Effector memory CD4-positive, alpha-beta T cell (primary cell): ENCODE results near the gene SH3PXD2A.

Source experiments
- DNase-seq, 3 donors: peaks; one replicate each; pipeline ENCODE4 v3.0.0-alpha.2; 2020
- H3K27ac ChIP-seq: 2 replicates; pipeline ENCODE4 v1.7.0; 2013; ENCODE audit warnings: mild to moderate bottlenecking, low read length, moderate library complexity; ENCODE audit not compliant: insufficient read depth, poor library complexity, severe bottlenecking
- H3K27me3 ChIP-seq: replicated peaks from 2 replicates; pipeline ENCODE4 v1.7.0; 2013; ENCODE audit warnings: mild to moderate bottlenecking, low read length; ENCODE audit not compliant: insufficient read depth, control insufficient read depth, poor library complexity, severe bottlenecking
- H3K36me3 ChIP-seq: 2 replicates; pipeline ENCODE4 v1.7.0; 2013; ENCODE audit warnings: mild to moderate bottlenecking, low read length, moderate library complexity; ENCODE audit not compliant: control insufficient read depth, insufficient read depth
- H3K4me1 ChIP-seq: 2 replicates; pipeline ENCODE4 v1.7.0; 2013; ENCODE audit warnings: low read length, mild to moderate bottlenecking; ENCODE audit not compliant: control insufficient read depth, insufficient read depth, poor library complexity, severe bottlenecking
- H3K4me3 ChIP-seq: 2 replicates; pipeline ENCODE4 v1.7.0; 2013; ENCODE audit warnings: low read length, low read depth, mild to moderate bottlenecking; ENCODE audit not compliant: insufficient read depth, poor library complexity, severe bottlenecking
- H3K9me3 ChIP-seq: 2 replicates; pipeline ENCODE4 v1.7.0; 2013; ENCODE audit warnings: mild to moderate bottlenecking, low read length, moderate library complexity; ENCODE audit not compliant: control insufficient read depth

Gene SH3PXD2A

GRCh38 chr10:103583871-103584215, 271.5 kb downstream of the SH3PXD2A start:
- H3K4me3 ChIP-seq: peak overlapping the region; percentile 90
- no peaks in the 10 kb centered on the region for H3K9me3 ChIP-seq
- H3K27ac ChIP-seq: peak overlapping the region; percentile 65
- H3K36me3 ChIP-seq: no peaks in the 10 kb centered on the region
- H3K27me3 ChIP-seq: no peaks in the 10 kb centered on the region
- DNase-seq: no peak
- H3K4me1 ChIP-seq: no peaks in the 10 kb centered on the region

- Histone ChIP-seq H3K9me3 (no peaks in the 10 kb centered on the region), H3K4me1 (no peaks in the 10 kb centered on the region), H3K27ac (no peak overlapping the region), H3K4me3 (no peak overlapping the region), H3K27me3 (no peaks in the 10 kb centered on the region), H3K36me3 (no peaks in the 10 kb centered on the region)
- no peak for DNase-seq
These were observed 272.8 kb downstream of the SH3PXD2A start for GRCh38 chr10:103582331-103583123.

GRCh38 chr10:103581499-103581898, 273.9 kb downstream of the SH3PXD2A start:
- H3K9me3 ChIP-seq: no peaks in the 10 kb centered on the region
- DNase-seq: no peak
- no peak overlapping the region for H3K4me3 ChIP-seq
- H3K36me3 ChIP-seq: no peaks in the 10 kb centered on the region
- H3K27me3 ChIP-seq: no peaks in the 10 kb centered on the region
- no peaks in the 10 kb centered on the region for H3K4me1 ChIP-seq
- no peak overlapping the region for H3K27ac ChIP-seq

- no peak for DNase-seq
- Histone ChIP-seq H3K27ac (no peak overlapping the region), H3K4me1 (no peaks in the 10 kb centered on the region), H3K9me3 (no peaks in the 10 kb centered on the region), H3K36me3 (no peaks in the 10 kb centered on the region), H3K27me3 (no peaks in the 10 kb centered on the region), H3K4me3 (no peak overlapping the region)
These were observed 274.9 kb downstream of the SH3PXD2A start for GRCh38 chr10:103580430-103580829.

GRCh38 chr10:103580011-103580410, 275.4 kb downstream of the SH3PXD2A start:
- H3K4me3 ChIP-seq: no peak overlapping the region
- H3K27me3 ChIP-seq: no peaks in the 10 kb centered on the region
- H3K36me3 ChIP-seq: no peaks in the 10 kb centered on the region
- H3K4me1 ChIP-seq: no peaks in the 10 kb centered on the region
- no peak overlapping the region for H3K27ac ChIP-seq
- H3K9me3 ChIP-seq: no peaks in the 10 kb centered on the region
- DNase-seq: no peak

GRCh38 chr10:103578782-103579382, 276.5 kb downstream of the SH3PXD2A start:
- Histone ChIP-seq H3K27ac (no peak overlapping the region), H3K27me3 (no peaks in the 10 kb centered on the region), H3K9me3 (no peaks in the 10 kb centered on the region), H3K4me3 (no peak overlapping the region), H3K4me1 (no peaks in the 10 kb centered on the region), H3K36me3 (no peaks in the 10 kb centered on the region)
- no peak for DNase-seq

- Histone ChIP-seq H3K4me3 (no peak overlapping the region), H3K9me3 (no peaks in the 10 kb centered on the region), H3K27me3 (no peaks in the 10 kb centered on the region), H3K4me1 (no peaks in the 10 kb centered on the region), H3K27ac (no peak overlapping the region), H3K36me3 (no peaks in the 10 kb centered on the region)
- no peak for DNase-seq
These were observed 278.5 kb downstream of the SH3PXD2A start for GRCh38 chr10:103576862-103577261.

GRCh38 chr10:103576076-103576471, 279.3 kb downstream of the SH3PXD2A start:
- Histone ChIP-seq H3K36me3 (no peaks in the 10 kb centered on the region), H3K27me3 (no peaks in the 10 kb centered on the region), H3K27ac (no peak overlapping the region), H3K9me3 (no peaks in the 10 kb centered on the region), H3K4me1 (no peaks in the 10 kb centered on the region), H3K4me3 (no peak overlapping the region)
- DNase-seq: no peak

- DNase-seq: no peak
- no peak overlapping the region for H3K4me3 ChIP-seq
- no peak overlapping the region for H3K27ac ChIP-seq
- H3K9me3 ChIP-seq: no peaks in the 10 kb centered on the region
- no peaks in the 10 kb centered on the region for H3K36me3 ChIP-seq
- H3K4me1 ChIP-seq: no peaks in the 10 kb centered on the region
- H3K27me3 ChIP-seq: no peaks in the 10 kb centered on the region
These were observed 279.8 kb downstream of the SH3PXD2A start for GRCh38 chr10:103575416-103576075.
